HepG2 (cell line): ENCODE measurements around the gene MRPL10. TPM values are rescaled to one million over a fixed set of nuclear protein-coding genes. Genes with fewer than 3 reads are reported as not detected.
A peak's percentile ranks its signal among the peaks of the same experiment; 100 is the strongest.

ENCODE experiments used
- AGO1 ChIP-seq: fragments of 200-400 bp; formaldehyde crosslinking; IDR thresholded peaks from 2 replicates; pipeline ENCODE4 v1.6.1; 2017; ENCODE audit warnings: mild to moderate bottlenecking, low read depth, low read length, moderate library complexity; ENCODE audit not compliant: poor library complexity, severe bottlenecking
- CAMTA2 ChIP-seq: sonication (generic); formaldehyde crosslinking; IDR thresholded peaks from 2 replicates; pipeline ENCODE4 v1.4.0; 2020; ENCODE audit warnings: mild to moderate bottlenecking, missing genetic modification reagents, borderline replicate concordance
- ELF4 ChIP-seq: sonication (generic); formaldehyde crosslinking; IDR thresholded peaks from 2 replicates; pipeline ENCODE4 v1.5.0; 2020; ENCODE audit warnings: missing genetic modification reagents, mild to moderate bottlenecking, moderate library complexity, borderline replicate concordance
- GLI4 ChIP-seq: sonication (generic); formaldehyde crosslinking; IDR thresholded peaks from 2 replicates; pipeline ENCODE4 v1.5.1; 2020; ENCODE audit warnings: missing genetic modification reagents, mild to moderate bottlenecking, moderate library complexity, borderline replicate concordance
- HNRNPUL1 ChIP-seq: fragments of 200-400 bp; formaldehyde crosslinking; IDR thresholded peaks from 2 replicates; pipeline ENCODE4 v1.6.1; 2017; ENCODE audit warnings: low read depth, mild to moderate bottlenecking, low read length, moderate library complexity
- JDP2 ChIP-seq: sonication (generic); formaldehyde crosslinking; IDR thresholded peaks from 2 replicates; pipeline ENCODE4 v1.8.1; 2022; ENCODE audit warnings: missing genetic modification reagents, borderline replicate concordance
- MAX ChIP-seq: IDR thresholded peaks from 2 replicates; pipeline ENCODE4 v1.6.1; 2012; ENCODE audit warnings: inconsistent platforms
- MXD3 ChIP-seq: IDR thresholded peaks from 2 replicates; pipeline ENCODE4 v1.6.1; 2016; ENCODE audit warnings: mild to moderate bottlenecking, missing biosample characterization, missing genetic modification reagents
- POLR2AphosphoS5 ChIP-seq: IDR thresholded peaks from 2 replicates; pipeline ENCODE4 v1.6.1; 2012; ENCODE audit warnings: low read depth, low read length
- REPIN1 ChIP-seq: sonication (generic); formaldehyde crosslinking; IDR thresholded peaks from 2 replicates; pipeline ENCODE4 v1.8.0; 2022; ENCODE audit warnings: missing genetic modification reagents, low read depth, mild to moderate bottlenecking, borderline replicate concordance
- SALL1 ChIP-seq: sonication (generic); formaldehyde crosslinking; IDR thresholded peaks from 2 replicates; pipeline ENCODE4 v1.8.0; 2022; ENCODE audit warnings: mild to moderate bottlenecking, missing genetic modification reagents
- XRCC5 ChIP-seq: fragments of 200-400 bp; formaldehyde crosslinking; optimal IDR thresholded peaks from 2 replicates; pipeline ENCODE3; 2017; ENCODE audit warnings: mild to moderate bottlenecking, low read length
- ZNF224 ChIP-seq: sonication (generic); formaldehyde crosslinking; IDR thresholded peaks from 2 replicates; pipeline ENCODE4 v1.5.0; 2020; ENCODE audit warnings: mild to moderate bottlenecking, missing genetic modification reagents
- ZNF225 ChIP-seq: sonication (generic); formaldehyde crosslinking; IDR thresholded peaks from 2 replicates; pipeline ENCODE4 v1.4.0; 2020; ENCODE audit warnings: mild to moderate bottlenecking, missing genetic modification reagents
- ZNF235 ChIP-seq: sonication (generic); formaldehyde crosslinking; IDR thresholded peaks from 2 replicates; pipeline ENCODE4 v1.8.1; 2023; ENCODE audit warnings: mild to moderate bottlenecking, missing genetic modification reagents, borderline replicate concordance
- ZNF512B ChIP-seq: sonication (generic); formaldehyde crosslinking; IDR thresholded peaks from 2 replicates; pipeline ENCODE4 v1.5.1; 2020; ENCODE audit warnings: missing genetic modification reagents, mild to moderate bottlenecking, borderline replicate concordance
- polyA plus RNA-seq, 8 experiments: library from polyadenylated mRNA; depleted of rRNA in 3 of 8; stranded (reverse) in 7 of 8; unstranded in 1 of 8; fragments of >200 nt; fragmentation: Illumina TruSeq in 4 of 8; extraction: Trizol in 4 of 8; gene quantifications; 2 replicates each; pipeline versions ENCODE4 v1.2.1 to v1.2.3, GENCODE V29; 2011 to 2016; ENCODE audit warnings: low read depth in 4 of 8, missing spikeins in 1 of 8, mixed read lengths in 1 of 8; ENCODE audit not compliant: insufficient read depth in 1 of 8
- total RNA-seq, 5 experiments: library from RNA; depleted of rRNA; stranded (reverse); fragments of >200 nt; fragmentation: Illumina TruSeq; extraction: Trizol; gene quantifications; 2 replicates each; pipeline ENCODE4 v1.2.3, GENCODE V29; 2016; ENCODE audit warnings: low read depth in 1 of 5
- TF ChIP-seq, protein P1 (sequence below): sonication (generic); formaldehyde crosslinking; IDR thresholded peaks from 2 replicates; pipeline ENCODE4 v1.5.0; 2020; ENCODE audit warnings: mild to moderate bottlenecking, missing genetic modification reagents, borderline replicate concordance
- TF ChIP-seq, protein P2 (sequence below): sonication (generic); formaldehyde crosslinking; IDR thresholded peaks from 2 replicates; pipeline ENCODE4 v1.8.0; 2023; ENCODE audit warnings: mild to moderate bottlenecking, missing genetic modification reagents

Gene MRPL10
- total and polyA plus RNA-seq, 2 of the 13 experiments (the other 11 are each of a cell fraction or from before 2014, with no cell fraction given): 56.7 to 149 TPM

- TF ChIP-seq ZNF512B: no peak
- no peak for TF ChIP-seq GLI4
- 0 out of 2 replicates have a peak, but pooled peaks have one; percentile 29 for TF ChIP-seq ZNF235 (CRISPR knock-in tag)
- TF ChIP-seq, protein P1, sequence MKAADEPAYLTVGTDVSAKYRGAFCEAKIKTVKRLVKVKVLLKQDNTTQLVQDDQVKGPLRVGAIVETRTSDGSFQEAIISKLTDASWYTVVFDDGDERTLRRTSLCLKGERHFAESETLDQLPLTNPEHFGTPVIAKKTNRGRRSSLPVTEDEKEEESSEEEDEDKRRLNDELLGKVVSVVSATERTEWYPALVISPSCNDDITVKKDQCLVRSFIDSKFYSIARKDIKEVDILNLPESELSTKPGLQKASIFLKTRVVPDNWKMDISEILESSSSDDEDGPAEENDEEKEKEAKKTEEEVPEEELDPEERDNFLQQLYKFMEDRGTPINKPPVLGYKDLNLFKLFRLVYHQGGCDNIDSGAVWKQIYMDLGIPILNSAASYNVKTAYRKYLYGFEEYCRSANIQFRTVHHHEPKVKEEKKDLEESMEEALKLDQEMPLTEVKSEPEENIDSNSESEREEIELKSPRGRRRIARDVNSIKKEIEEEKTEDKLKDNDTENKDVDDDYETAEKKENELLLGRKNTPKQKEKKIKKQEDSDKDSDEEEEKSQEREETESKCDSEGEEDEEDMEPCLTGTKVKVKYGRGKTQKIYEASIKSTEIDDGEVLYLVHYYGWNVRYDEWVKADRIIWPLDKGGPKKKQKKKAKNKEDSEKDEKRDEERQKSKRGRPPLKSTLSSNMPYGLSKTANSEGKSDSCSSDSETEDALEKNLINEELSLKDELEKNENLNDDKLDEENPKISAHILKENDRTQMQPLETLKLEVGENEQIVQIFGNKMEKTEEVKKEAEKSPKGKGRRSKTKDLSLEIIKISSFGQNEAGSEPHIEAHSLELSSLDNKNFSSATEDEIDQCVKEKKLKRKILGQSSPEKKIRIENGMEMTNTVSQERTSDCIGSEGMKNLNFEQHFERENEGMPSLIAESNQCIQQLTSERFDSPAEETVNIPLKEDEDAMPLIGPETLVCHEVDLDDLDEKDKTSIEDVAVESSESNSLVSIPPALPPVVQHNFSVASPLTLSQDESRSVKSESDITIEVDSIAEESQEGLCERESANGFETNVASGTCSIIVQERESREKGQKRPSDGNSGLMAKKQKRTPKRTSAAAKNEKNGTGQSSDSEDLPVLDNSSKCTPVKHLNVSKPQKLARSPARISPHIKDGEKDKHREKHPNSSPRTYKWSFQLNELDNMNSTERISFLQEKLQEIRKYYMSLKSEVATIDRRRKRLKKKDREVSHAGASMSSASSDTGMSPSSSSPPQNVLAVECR (CRISPR knock-in tag): no peak
- TF ChIP-seq, protein P2, sequence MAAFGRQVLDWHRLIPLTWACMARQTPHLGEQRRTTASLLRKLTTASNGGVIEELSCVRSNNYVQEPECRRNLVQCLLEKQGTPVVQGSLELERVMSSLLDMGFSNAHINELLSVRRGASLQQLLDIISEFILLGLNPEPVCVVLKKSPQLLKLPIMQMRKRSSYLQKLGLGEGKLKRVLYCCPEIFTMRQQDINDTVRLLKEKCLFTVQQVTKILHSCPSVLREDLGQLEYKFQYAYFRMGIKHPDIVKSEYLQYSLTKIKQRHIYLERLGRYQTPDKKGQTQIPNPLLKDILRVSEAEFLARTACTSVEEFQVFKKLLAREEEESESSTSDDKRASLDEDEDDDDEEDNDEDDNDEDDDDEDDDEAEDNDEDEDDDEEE (CRISPR knock-in tag): no peak
- TF ChIP-seq MAX: peak; percentile 36; the same call in 1 of the 2 replicates
- no peak for TF ChIP-seq HNRNPUL1
- no peak for TF ChIP-seq JDP2 (CRISPR knock-in tag)
- TF ChIP-seq REPIN1: no peak
- no peak for TF ChIP-seq AGO1
- no peak for TF ChIP-seq ZNF225 (CRISPR knock-in tag)
- TF ChIP-seq ZNF224 (CRISPR knock-in tag): no peak
- peak; percentile 32; the same call in 1 of the 2 replicates for TF ChIP-seq SALL1 (CRISPR knock-in tag)
- TF ChIP-seq MXD3 (CRISPR knock-in tag): 0 out of 2 replicates have a peak, but pooled peaks have one; percentile 29
- TF ChIP-seq POLR2AphosphoS5: no peak
- TF ChIP-seq XRCC5: peak; percentile 66
- TF ChIP-seq CAMTA2 (CRISPR knock-in tag): no peak
- TF ChIP-seq ELF4 (CRISPR knock-in tag): no peak
These were observed 41.5 kb downstream of the MRPL10 start (continued) for GRCh38 chr17:47789611-47790561.
